HG03095 (cell line): ENCODE measurements around the gene ZBTB8A.
"Not testable (repeated sequence)": the region's sequence is repeated elsewhere in the genome, so short reads cannot be mapped to it uniquely, and the experiment has no call there.

ENCODE experiments used
- ATAC-seq: cut with Tn5 transposase; IDR thresholded peaks from one replicate; pipeline ENCODE4 v1.9.1; 2021; ENCODE audit warnings: moderate library complexity; ENCODE audit not compliant: unreplicated experiment

Gene ZBTB8A

DNA sequence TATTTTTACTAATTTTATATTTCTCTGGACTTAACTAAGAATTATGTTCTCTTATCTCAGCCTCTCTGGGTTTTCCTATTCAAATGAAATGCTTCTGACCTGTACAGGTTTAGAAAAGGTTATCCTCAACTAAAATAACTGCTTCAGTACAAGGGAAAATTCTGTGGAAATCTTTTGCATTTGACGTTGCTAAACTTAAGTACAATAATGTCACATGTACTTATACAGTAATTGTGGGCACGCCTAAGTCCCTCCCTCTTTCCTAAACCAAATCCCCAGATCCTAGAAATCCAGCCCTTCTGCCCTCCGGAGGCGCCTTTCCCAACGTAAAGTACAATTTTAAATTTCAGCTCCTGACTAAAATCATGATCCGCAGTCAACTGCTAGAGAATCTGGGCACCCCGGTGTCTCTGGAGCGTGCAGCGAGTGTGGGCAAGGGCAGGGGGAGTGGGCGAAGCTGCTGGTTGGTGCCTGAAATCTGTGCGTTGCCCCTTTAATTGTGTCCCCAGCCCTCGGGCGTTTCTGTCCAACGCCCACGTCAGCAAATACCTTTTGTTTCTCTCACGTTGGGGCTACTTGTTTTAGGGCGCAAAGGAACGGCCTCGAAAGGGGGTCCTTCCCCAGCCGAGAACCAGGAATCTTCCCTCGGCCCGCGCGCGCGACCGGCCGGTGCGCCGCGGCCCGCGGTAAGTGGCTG lies at the start of gene ZBTB8A:
ZBTB8A (plus strand) TSS at position 541 of the 697 bp plus-strand sequence. CDS start 53,505 bp downstream, outside the sequence.
- ATAC-seq = no peak

DNA sequence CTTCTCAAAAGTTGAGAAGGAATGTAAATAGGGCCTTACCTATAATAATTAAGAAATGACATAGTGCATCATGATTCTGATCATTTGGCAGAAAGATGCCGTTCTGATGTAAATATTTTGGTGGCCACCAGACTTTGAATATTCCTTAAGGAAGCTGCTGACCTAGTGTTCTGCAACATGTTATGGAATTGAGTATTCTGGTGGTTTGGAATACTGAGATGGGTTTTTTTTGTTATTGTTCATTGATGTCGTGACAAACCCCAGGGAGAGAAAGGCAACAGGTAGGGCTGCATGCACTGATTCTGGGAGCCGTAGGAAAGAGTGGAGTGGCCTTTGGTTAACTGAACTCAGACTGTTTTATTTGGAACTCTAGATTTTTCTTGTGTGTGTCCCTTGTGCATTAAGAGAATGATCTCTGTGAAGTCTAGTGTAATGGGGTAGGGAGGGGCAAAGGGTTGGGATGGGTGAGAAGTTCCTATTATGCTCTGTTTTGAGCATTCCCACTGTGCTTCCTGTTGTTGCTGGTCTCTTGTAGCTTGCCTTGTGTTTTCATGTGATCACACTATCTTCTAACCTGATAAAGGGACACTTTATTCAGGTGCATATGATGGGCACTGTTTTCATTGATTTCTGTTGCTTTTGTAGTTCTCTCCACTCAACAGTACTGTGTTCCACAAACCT lies 49.3 kb upstream of the ZBTB8A start:
- ATAC-seq = no peak

DNA sequence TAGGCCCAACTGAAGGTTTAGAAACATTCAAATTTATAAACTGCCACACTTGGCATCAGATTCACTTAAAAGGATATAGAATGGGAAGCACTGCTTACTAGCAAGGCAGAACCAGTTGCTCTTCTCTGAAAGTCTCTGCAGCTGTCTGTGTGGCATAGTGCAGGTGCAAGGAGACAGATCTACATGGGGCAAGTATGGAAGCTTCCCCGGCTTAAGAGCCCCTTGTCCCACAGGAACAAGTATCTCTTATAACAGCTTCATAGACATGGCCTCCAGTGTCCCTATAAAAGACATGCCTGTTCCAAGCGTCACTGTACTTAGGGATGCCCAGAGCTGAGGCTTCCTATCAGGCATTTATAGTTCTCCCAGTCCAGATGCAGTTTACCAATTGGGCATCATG lies 47.8 kb upstream of the ZBTB8A start:
- no peak for ATAC-seq

DNA sequence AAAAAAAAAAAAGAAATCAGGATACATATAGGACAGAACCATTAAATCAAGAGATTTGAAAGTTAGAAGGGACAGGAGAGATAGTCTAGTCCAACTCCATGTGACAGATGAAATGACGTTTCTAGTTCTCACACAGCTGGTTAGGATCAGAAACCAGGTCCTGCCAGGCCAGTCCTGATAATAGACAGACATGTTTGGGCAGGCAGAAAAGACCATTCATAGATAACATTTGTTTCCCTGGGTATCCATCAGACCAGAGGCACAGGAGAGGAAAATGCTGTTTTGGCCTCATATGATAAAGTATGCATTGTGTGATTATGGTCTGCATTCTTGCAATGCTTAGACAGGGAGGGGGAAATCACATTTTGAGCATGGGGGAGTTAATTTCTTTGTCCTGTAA lies 45.0 kb upstream of the ZBTB8A start:
- ATAC-seq = no peak

DNA sequence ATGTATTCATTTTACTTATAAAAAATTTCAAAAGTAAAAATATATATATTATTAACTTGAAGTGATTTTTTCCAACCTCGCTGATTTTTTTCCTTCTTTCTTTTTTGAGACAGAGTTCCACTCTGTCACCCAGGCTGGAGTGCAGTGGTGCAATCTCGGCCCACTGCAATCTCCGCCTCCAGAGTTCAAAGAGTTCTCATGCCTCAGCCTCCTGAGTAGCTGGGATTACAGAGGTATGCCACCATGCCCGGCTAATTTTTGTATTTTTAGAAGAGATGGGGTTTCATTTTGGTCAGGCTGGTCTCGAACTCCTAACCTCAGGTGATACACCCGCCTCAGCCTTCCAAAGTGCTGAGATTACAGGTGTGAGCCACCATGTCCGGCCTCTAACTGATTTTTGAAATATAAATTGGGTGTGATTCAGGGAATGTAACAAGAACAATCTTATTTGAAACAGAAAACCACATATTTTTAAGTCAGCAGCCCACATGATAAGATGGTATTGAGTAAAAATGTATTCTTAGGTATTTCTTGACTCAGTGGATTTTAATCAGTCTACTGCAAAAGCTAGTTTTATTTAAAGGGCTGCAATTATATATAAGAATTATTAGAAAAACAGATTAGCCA lies 44.4 kb upstream of the ZBTB8A start:
- ATAC-seq = no peak

DNA sequence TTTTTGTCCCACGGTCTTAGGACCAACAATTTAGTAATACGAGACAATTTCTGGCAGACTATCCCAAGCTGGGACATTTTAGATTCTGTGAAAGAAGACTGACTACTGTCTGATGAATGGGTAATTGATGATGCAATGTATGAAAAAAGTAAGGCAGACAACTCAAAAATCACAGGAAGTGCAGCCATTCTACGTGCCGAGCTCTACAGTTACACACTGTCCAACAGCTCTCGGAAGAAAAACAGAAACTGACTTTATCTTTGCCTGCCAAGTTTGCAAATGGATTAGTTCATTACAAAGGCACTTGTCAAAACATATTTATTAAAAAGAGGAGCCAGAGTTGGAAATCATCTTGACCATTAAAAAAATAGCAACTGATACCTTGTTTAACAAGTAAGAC lies 43.1 kb upstream of the ZBTB8A start:
- ATAC-seq = no peak

DNA sequence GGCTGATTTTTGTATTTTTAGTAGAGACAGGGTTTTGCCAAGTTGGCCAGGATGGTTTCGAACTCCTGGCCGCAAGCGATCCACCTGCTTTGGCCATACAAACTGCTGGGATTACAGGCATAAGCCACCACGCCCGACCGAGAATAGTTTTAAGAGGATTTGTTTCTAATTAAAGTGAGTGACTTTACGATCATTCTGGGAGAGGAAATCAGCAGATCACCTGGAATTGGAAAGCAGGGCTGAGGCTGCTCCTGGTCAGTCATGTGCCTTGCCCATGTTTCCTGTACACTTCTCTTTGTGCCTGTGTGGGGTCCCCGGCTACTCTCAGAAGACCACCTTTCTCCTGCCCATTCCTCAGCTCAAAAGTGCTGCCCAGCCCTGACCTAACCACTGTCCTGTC lies 40.5 kb upstream of the ZBTB8A start:
- no peak for ATAC-seq

DNA sequence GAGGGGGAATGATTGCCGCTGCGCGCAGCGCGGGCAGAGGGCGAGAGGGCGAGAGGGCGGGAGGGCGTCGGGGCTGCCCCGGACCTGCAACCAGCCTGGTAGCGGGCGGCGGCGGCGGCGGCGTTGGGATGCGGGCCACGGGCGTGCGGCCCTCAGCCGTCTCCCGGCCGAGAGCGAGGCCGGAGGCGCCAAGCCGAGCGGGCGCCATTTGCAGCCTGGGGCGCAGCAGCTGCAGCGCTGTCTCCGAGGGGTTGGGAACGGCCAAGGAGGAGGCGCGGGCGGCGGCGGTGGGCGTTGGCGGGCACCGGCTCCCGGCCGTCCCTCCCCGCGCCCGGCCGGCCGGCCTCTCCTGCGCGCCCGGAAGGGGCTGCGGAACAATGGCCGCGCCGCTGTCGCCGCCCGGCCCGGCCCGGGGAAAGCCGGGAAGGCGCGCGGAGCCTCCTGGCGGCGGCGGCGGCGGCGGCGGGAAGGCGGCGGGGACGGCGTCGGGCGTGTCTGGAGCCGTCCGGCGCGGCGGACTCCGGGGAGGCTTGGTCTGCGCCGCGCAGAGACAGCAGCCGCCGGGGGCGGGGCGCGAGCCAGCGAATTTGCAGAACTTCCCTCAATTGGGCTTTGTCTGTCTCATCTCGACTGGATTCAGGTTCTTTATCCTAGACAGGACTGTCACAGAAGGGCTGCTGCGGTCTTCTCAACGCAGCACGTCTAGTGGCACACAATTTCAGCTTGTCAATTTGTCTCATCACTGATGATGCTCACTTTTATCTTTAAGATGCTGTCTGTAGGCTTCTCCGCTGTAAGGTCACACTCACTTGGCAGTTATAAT lies 38.6 kb upstream of the ZBTB8A start:
- ATAC-seq = no peak

DNA sequence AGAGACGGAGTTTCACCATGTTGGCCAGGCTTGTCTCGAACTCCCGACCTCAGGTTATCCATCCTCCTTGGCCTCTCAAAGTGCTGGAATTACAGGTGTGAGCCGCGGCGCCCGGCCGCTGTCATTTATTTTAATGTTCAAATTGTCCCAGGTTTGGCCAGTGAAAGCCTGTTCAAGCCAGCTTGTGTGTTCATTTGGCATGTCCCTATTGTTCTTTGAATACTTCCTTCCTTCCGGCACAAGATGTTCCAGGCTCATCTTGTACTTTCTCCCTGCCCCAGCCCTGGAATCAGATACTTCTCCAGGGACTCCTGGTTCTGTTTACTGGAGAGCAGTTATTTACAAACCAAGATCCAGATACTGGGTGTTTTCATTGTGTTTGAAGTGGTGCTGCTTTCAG lies 37.4 kb upstream of the ZBTB8A start:
- no peak for ATAC-seq

DNA sequence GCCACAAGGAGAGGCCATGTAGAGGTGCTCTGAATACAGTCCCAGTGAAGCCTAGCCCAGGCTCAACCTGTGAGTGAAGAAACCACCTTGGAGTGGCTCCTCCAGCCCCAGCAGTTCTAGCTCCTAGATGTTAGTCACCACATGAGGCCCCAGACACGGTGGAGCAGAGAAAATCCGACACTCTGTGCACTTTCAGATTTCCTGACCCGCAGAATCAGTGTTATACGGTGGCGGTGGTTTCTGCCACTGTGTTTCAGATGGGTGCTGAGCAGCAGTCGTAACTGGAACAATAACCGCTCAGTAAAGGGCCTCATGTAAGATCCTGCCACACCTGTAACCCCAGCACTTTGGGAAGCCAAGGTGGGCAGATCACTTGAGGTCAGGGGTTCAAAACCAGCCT lies 36.1 kb upstream of the ZBTB8A start:
- no peak for ATAC-seq

DNA sequence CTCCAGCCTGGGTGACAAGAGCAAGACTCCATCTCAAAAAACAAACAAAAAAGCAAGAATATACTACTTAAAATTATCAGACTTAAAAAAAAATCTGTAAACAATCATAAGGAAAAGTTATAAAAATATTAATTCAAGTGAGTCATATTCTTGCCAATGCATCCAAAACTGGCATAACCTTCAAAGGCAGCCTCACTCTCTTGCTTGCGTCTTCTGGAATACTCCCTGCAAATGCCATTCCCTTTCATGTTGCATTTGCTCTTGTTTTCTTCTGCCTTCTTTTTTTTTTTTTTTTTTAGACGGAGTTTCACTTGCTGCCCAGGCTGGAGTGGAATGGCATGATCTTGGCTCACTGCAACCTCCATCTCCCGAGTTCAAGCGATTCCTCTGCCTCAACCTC lies 32.2 kb upstream of the ZBTB8A start:
- ATAC-seq = no peak

DNA sequence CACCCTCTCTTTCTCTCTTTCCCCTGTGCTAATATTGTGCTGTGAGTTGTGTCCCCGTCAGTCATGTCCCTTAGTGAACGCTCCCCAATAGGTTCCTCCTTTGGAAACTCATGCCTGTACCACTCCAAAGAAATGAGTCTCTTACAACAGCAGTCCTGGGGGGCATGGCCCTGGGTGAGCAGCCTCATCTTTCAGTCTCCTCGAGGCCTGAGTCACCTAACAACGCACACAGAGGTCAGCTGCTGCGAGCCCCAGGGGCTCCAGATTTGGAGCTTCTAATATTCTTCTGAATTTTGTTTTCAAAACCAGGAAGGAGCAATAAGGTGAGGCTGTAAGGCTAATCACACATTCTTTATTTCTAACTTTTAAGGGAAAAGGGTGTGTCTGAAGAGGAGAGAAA lies 30.5 kb upstream of the ZBTB8A start:
- no peak for ATAC-seq

DNA sequence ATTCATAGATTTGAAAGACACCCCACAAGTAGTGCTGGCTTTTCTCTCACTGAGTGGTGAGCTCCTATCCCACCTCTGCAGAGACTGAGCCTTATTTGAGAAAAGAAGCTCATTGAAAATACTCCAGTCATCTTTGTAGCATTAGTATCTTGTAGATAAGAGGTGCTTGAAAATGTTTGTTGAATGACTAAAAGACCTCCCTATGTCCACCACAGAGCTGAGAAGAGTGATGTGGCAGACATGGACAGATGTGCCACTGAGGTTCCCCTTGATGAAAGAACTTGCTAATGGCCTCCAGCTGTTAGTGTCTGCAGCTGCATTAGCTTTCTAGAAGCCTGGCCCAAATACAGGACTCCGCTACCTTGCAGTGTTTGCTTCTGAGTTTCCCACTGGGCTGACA lies 29.3 kb upstream of the ZBTB8A start:
- no peak for ATAC-seq

DNA sequence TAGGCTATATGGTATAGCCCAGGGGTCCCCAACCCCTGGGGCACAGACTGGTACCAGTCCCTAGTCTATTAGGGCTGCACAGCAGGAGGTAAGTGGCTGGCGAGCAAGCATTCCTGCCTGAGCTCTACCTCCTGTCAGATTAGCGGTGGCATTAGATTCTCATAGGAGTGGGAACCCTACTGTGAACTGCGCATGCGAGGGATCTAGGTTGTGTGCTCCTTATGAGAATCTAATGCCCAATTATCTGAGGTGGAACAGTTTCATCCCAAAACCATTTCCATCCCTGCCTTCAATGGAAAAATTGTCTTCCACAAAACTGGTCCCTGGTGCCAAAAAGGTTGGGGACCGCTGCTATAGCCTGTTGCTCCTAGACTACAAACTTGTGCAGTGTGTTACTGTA lies 22.8 kb upstream of the ZBTB8A start:
- ATAC-seq = no peak

DNA sequence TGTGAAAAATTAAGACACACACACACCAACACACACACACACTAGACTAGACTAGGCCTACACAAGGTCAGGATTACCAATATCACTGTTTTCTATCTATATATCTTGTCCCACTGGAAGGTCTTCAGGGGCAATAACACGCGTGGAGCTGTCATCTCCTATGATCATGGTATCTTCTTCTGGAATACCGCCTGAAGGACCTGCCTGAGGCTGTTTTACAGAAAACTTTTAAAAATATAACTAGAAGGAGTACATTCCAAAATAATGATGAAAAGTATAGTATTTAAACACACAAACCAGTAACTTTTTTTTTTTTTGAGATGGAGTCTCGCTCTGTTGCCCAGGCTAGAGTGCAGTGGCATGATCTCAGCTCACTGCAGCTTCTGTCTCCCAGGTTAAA lies 20.3 kb upstream of the ZBTB8A start:
- no peak for ATAC-seq

DNA sequence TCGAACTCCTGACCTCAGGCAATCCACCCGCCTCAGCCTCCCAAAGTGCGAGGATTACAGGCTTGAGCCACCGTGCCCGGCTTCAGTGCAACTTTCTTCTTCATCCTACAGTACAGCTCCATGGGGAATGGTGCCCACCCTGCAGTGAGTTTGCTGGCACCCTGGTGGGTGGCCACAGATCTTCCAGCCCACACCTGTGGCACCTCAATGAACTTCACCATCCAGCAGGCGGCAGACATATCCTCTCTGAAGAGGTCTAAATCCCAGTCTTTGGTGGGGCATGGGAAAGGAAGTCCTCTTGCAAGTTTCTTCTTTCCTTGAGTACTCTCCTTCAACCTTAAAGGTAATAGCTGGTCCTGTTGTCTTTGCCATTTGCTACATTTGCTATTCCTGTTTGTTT lies 18.1 kb upstream of the ZBTB8A start:
- no peak for ATAC-seq

DNA sequence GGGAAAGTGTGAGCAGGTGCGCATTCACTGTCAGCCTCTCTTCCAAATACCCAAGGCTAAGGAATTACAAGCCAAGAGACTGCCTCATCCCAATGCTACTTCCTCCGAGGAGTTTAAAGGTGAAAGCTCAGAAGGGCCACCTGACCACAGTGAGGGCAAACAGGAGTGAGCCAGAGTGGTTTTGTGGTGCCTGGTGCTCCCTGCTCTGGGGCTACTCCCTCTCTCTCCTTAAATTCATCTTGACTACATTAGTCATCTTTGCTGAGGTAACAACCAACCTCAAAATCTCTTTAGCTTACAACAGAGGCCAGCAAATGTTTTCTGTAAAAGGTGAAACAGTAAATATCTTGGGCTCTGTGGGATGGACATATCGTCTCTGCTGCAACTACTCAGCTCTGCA lies 14.2 kb upstream of the ZBTB8A start:
- ATAC-seq = no peak

DNA sequence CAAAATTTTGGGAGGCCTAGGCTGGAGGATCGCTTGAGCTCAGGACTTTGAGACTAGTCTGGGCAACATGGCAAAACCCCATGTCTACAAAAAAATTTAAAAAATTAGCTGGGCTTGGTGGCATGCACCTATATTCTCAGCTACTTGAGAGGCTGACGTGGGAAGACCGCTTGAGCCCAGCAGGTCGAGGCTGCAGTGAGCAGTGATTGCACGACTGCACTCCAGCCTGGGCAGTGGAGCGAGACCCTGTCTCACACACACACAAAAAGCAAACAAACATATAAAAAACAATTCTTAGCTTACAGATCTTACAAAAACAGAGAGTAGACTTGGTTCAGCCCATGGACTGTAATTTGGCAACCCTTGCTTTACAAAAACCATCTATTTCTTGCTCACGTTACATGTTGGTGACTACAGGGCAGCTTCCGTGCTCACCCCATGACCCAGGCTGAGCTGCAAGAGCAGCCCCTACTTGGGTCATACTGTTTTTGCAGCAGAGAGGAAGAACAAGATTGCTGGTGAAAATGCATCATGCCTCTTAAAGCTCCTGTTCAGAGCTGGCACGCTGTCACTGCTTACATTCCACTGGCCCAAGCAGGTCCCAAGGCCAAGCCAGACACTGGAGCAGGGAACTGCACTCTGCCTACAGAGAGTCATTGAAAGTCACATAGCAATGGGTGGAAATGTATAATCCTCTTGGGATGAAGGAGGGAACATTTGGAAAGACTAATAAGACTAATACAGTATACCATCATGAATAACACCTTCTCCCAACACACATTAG lies 13.4 kb upstream of the ZBTB8A start:
- ATAC-seq = no peak

DNA sequence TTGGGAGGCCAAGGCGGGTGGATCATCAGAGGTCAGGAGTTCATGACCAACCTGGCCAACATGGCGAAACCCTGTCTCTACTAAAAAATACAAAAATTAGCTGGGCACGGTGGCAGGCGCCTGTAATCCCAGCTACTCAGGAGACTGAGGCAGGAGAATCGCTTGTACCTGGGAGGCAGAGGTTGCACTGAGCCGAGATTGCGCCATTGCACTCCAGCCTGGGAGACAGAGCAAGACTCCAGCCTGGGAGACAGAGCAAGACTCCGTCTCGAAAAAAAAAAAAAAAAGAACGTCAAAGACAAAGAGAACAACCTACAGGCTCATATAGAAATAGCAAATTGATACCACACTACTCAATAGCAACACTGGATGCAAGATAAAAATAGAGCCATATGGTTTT lies 10.7 kb upstream of the ZBTB8A start:
- not testable (repeated sequence) for ATAC-seq

DNA sequence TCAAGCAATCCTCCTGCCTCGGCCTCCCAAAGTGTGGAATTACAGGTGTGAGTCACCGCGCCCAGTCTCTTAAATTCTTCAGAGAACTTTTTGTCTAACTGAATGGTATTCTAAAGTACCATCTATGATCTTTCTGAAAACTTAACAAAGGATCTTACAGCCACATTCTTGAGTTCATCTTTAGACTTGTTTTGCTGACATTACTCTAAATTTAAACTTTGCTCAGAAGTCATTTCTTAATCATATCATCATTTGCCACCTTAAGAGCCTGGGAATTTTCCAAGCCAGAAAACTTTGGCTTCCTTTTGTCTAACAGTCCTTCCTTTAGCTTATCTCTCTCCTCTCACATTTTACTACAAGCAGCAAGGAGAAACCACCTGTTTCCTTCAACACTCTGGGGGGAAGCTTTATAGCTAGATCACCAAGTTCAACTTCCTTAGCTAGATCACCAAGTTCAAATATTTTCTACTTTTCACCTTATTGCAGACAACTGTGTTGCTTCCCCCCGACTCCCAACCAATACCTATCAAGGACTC lies 5.4 kb upstream of the ZBTB8A start:
- ATAC-seq = no peak
